ENCODE data around the gene PNPLA6. TPM values are rescaled to one million over a fixed set of nuclear protein-coding genes. Genes with fewer than 3 reads are reported as not detected.

The PNPLA6 gene
- total and polyA plus RNA-seq, 2 experiments from 2014 or later = 66.6 to 135 TPM

DNA sequence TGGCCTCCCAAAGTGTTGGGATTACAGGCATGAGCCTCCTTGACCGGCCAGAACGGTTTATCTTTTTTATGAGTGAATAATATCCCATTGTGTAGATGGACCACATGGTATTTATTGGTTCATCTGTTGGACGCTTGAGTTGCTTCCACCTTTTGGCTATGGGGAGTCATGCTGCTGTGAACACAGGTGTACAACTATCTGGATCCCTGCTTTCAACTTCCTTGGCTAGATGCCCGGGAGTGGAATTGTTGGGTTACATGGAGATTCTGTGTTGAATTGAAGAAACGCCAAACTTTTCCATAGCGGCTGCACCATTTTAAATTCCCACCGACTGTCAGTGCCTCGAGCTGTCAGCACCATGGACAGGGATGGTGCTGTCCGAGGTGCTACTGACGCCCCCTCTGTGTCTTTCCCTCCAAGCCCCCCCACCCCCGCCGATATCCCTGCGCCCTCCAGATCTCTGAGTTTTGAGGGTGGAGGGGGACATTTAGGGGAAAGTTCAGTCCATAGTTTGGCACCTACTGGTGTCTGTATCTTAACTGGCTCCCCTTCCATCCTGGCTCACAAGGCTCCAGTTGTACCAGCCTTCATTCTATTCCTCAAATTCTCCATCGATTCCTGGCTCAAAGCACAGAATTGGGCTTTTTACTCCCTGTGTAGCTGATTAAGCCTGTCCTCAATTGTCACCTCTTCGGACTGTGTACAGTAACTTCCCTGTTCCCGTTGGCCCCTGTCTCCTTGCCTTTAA lies 27.3 kb downstream of the PNPLA6 start:
- peaks cover 23% of the 10 kb centered on the region for H3K36me3 Mint-ChIP-seq (ENCODE audit: low read depth)
- no peak overlapping the region for H3K27ac Mint-ChIP-seq
- Histone ChIP-seq H4K20me1 (replicated peaks; ENCODE audit: insufficient read depth) (no peaks in the 10 kb centered on the region; the same call in 1 of the 2 replicates), H3K27ac (ENCODE audit: low read depth) (no peak overlapping the region), H3F3A (replicated peaks; ENCODE audit: low read depth) (no peaks in the 10 kb centered on the region), H3K4me3 (no peak overlapping the region), H3K4me2 (no peak overlapping the region), H3K79me2 (replicated peaks; ENCODE audit: insufficient read depth) (no peaks in the 10 kb centered on the region), H3K9me2 (ENCODE audit: insufficient read depth) (no peaks in the 10 kb centered on the region), H3K36me3 (ENCODE audit: insufficient read depth) (peaks cover 8% of the 10 kb centered on the region; the same call in 1 of the 2 replicates), H3K27me3 (ENCODE audit: insufficient read depth) (no peaks in the 10 kb centered on the region), H2AFZ (no peak overlapping the region), H3K4me1 (ENCODE audit: insufficient read depth) (no peaks in the 10 kb centered on the region)
- ATAC-seq (peak; percentile 48; the same call in 2 of the 3 replicates), DNase-seq (ENCODE audit: low spot score) (peak; percentile 38)
- H3K9me3 Mint-ChIP-seq = no peaks in the 10 kb centered on the region; the same call in 2 of the 3 replicates
- peaks cover 7% of the 10 kb centered on the region for H3K27me3 Mint-ChIP-seq (ENCODE audit: insufficient read depth, low read depth, poor library complexity)
- no peaks in the 10 kb centered on the region for H3K4me1 Mint-ChIP-seq
- no peak overlapping the region for H3K4me3 Mint-ChIP-seq
- 0 out of 2 replicates have a peak, but pooled peaks have one; percentile 32 for TF ChIP-seq ZNF114 (CRISPR knock-in tag; IDR thresholded peaks at IDR 0.05)
- peak; percentile 39; the same call in 1 of the 2 replicates for TF ChIP-seq CREB1 (CRISPR knock-in tag; IDR thresholded peaks at IDR 0.05; ENCODE audit: low read depth)
- TF ChIP-seq, protein P1, sequence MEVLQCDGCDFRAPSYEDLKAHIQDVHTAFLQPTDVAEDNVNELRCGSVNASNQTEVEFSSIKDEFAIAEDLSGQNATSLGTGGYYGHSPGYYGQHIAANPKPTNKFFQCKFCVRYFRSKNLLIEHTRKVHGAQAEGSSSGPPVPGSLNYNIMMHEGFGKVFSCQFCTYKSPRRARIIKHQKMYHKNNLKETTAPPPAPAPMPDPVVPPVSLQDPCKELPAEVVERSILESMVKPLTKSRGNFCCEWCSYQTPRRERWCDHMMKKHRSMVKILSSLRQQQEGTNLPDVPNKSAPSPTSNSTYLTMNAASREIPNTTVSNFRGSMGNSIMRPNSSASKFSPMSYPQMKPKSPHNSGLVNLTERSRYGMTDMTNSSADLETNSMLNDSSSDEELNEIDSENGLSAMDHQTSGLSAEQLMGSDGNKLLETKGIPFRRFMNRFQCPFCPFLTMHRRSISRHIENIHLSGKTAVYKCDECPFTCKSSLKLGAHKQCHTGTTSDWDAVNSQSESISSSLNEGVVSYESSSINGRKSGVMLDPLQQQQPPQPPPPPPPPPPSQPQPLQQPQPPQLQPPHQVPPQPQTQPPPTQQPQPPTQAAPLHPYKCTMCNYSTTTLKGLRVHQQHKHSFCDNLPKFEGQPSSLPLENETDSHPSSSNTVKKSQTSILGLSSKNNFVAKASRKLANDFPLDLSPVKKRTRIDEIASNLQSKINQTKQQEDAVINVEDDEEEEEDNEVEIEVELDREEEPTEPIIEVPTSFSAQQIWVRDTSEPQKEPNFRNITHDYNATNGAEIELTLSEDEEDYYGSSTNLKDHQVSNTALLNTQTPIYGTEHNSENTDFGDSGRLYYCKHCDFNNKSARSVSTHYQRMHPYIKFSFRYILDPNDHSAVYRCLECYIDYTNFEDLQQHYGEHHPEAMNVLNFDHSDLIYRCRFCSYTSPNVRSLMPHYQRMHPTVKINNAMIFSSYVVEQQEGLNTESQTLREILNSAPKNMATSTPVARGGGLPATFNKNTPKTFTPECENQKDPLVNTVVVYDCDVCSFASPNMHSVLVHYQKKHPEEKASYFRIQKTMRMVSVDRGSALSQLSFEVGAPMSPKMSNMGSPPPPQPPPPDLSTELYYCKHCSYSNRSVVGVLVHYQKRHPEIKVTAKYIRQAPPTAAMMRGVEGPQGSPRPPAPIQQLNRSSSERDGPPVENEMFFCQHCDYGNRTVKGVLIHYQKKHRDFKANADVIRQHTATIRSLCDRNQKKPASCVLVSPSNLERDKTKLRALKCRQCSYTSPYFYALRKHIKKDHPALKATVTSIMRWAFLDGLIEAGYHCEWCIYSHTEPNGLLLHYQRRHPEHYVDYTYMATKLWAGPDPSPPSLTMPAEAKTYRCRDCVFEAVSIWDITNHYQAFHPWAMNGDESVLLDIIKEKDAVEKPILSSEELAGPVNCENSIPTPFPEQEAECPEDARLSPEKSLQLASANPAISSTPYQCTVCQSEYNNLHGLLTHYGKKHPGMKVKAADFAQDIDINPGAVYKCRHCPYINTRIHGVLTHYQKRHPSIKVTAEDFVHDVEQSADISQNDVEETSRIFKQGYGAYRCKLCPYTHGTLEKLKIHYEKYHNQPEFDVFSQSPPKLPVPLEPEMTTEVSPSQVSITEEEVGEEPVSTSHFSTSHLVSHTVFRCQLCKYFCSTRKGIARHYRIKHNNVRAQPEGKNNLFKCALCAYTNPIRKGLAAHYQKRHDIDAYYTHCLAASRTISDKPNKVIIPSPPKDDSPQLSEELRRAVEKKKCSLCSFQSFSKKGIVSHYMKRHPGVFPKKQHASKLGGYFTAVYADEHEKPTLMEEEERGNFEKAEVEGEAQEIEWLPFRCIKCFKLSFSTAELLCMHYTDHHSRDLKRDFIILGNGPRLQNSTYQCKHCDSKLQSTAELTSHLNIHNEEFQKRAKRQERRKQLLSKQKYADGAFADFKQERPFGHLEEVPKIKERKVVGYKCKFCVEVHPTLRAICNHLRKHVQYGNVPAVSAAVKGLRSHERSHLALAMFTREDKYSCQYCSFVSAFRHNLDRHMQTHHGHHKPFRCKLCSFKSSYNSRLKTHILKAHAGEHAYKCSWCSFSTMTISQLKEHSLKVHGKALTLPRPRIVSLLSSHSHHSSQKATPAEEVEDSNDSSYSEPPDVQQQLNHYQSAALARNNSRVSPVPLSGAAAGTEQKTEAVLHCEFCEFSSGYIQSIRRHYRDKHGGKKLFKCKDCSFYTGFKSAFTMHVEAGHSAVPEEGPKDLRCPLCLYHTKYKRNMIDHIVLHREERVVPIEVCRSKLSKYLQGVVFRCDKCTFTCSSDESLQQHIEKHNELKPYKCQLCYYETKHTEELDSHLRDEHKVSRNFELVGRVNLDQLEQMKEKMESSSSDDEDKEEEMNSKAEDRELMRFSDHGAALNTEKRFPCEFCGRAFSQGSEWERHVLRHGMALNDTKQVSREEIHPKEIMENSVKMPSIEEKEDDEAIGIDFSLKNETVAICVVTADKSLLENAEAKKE (CRISPR knock-in tag; IDR thresholded peaks at IDR 0.05) = no peak
- TF ChIP-seq ZNF331 (CRISPR knock-in tag; IDR thresholded peaks at IDR 0.05; ENCODE audit: low read depth) = 0 out of 2 replicates have a peak, but pooled peaks have one; percentile 38
- TF ChIP-seq, protein P2, sequence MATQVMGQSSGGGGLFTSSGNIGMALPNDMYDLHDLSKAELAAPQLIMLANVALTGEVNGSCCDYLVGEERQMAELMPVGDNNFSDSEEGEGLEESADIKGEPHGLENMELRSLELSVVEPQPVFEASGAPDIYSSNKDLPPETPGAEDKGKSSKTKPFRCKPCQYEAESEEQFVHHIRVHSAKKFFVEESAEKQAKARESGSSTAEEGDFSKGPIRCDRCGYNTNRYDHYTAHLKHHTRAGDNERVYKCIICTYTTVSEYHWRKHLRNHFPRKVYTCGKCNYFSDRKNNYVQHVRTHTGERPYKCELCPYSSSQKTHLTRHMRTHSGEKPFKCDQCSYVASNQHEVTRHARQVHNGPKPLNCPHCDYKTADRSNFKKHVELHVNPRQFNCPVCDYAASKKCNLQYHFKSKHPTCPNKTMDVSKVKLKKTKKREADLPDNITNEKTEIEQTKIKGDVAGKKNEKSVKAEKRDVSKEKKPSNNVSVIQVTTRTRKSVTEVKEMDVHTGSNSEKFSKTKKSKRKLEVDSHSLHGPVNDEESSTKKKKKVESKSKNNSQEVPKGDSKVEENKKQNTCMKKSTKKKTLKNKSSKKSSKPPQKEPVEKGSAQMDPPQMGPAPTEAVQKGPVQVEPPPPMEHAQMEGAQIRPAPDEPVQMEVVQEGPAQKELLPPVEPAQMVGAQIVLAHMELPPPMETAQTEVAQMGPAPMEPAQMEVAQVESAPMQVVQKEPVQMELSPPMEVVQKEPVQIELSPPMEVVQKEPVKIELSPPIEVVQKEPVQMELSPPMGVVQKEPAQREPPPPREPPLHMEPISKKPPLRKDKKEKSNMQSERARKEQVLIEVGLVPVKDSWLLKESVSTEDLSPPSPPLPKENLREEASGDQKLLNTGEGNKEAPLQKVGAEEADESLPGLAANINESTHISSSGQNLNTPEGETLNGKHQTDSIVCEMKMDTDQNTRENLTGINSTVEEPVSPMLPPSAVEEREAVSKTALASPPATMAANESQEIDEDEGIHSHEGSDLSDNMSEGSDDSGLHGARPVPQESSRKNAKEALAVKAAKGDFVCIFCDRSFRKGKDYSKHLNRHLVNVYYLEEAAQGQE (IDR thresholded peaks at IDR 0.05; ENCODE audit: unreplicated experiment) = peak; percentile 99
- TF ChIP-seq, protein P3, sequence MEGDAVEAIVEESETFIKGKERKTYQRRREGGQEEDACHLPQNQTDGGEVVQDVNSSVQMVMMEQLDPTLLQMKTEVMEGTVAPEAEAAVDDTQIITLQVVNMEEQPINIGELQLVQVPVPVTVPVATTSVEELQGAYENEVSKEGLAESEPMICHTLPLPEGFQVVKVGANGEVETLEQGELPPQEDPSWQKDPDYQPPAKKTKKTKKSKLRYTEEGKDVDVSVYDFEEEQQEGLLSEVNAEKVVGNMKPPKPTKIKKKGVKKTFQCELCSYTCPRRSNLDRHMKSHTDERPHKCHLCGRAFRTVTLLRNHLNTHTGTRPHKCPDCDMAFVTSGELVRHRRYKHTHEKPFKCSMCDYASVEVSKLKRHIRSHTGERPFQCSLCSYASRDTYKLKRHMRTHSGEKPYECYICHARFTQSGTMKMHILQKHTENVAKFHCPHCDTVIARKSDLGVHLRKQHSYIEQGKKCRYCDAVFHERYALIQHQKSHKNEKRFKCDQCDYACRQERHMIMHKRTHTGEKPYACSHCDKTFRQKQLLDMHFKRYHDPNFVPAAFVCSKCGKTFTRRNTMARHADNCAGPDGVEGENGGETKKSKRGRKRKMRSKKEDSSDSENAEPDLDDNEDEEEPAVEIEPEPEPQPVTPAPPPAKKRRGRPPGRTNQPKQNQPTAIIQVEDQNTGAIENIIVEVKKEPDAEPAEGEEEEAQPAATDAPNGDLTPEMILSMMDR (conservative IDR thresholded peaks at IDR 0.05; ENCODE audit: low read depth in 2 of 2) = no peak
